ENCODE measurements around the gene GMEB2. TPM values are rescaled to one million over a fixed set of nuclear protein-coding genes. Genes with fewer than 3 reads are reported as not detected.

The GMEB2 gene
- total RNA-seq, 3 donors from 2014 or later: 6.6 to 11.0 (median 10.2) TPM

DNA sequence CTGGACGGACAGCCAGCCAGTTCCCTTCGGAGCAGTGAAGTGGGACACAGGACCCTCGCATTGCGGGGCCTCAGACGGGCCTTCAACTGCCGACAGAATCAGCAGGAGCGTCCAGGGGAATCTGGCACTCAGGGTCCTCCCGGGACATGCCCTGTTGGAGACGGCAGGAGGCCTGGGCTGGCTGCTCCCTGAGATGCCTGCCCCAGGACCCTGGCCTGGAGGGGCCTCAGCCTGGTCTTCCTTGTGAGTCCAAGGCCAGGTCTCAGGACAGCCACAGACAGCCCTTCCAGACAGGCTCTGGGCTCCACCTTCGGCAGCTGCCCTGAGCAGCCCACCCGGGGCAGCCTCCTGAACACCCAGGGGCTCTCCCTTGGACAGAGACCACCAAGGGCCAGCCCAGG is 38.3 kb downstream of the GMEB2 start:
- Histone ChIP-seq H3K4me3 (no peak overlapping the region), H3K27me3 (no peaks in the 10 kb centered on the region), H3K4me1 (no peaks in the 10 kb centered on the region), H3K9me3 (no peaks in the 10 kb centered on the region), H3K27ac (peak overlapping the region; percentile 15 to 75), H3K36me3 (no peaks in the 10 kb centered on the region)
- DNase-seq (ENCODE audit: low spot score in 2 of 2): no peak
- TF ChIP-seq POLR2AphosphoS5 (IDR thresholded peaks at IDR 0.05) (no peak), POLR2A (IDR thresholded peaks at IDR 0.05) (no peak)
- TF ChIP-seq, protein P1, sequence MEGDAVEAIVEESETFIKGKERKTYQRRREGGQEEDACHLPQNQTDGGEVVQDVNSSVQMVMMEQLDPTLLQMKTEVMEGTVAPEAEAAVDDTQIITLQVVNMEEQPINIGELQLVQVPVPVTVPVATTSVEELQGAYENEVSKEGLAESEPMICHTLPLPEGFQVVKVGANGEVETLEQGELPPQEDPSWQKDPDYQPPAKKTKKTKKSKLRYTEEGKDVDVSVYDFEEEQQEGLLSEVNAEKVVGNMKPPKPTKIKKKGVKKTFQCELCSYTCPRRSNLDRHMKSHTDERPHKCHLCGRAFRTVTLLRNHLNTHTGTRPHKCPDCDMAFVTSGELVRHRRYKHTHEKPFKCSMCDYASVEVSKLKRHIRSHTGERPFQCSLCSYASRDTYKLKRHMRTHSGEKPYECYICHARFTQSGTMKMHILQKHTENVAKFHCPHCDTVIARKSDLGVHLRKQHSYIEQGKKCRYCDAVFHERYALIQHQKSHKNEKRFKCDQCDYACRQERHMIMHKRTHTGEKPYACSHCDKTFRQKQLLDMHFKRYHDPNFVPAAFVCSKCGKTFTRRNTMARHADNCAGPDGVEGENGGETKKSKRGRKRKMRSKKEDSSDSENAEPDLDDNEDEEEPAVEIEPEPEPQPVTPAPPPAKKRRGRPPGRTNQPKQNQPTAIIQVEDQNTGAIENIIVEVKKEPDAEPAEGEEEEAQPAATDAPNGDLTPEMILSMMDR (IDR thresholded peaks at IDR 0.05): no peak
- intact Hi-C loops (cut with DNase I; ENCODE audit: low total_unique reads): no loop called here

DNA sequence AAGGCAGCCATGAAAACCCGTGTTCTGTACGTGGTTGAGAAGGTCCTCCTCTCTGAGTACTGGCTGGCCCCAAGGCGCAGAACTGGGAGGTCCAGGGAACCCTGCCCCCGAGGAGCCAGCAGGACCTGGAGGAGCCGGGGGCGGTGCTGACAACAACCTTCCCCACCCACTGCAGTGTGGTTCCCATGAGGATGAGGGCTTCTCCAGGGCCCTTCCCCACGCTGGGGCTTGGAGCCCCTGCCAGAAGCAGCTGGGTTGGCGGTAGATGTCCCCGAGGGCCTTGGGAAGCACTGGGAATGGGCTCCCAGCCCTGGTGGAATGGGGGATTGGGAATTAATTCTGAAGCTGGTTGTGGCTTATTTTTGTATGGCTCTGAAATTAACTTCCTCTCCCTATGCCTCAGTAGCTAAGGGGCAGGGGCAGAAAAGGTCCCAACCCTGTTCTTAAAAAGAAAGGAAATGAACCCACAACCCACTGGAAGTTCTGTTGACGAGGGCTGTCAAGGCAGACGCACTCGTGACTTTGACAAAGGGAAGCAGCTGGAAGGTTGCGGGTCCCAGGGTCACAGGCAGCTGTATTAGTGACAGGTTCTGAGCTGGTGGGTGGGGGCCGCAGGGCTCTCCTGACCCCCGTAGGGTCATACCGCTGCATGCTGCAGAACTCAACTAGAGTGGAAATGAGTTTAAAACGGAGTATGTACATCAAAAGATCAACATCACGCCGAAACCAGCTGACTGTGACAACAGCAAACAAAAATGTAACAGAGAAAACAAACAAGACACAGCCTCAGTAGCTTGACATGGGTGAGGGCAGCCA is 38.9 kb downstream of the GMEB2 start:
- TF ChIP-seq, protein P1 (IDR thresholded peaks at IDR 0.05): no peak
- TF ChIP-seq POLR2A (IDR thresholded peaks at IDR 0.05): no peak
- Histone ChIP-seq H3K27me3 (no peaks in the 10 kb centered on the region), H3K36me3 (no peaks in the 10 kb centered on the region), H3K27ac (peak overlapping the region in 1 of 2 donors; percentile 75), H3K4me1 (no peaks in the 10 kb centered on the region), H3K9me3 (no peaks in the 10 kb centered on the region), H3K4me3 (no peak overlapping the region)
- intact Hi-C loops (cut with DNase I; ENCODE audit: low total_unique reads): no loop called here
- DNase-seq (ENCODE audit: low spot score in 2 of 2): no peak

DNA sequence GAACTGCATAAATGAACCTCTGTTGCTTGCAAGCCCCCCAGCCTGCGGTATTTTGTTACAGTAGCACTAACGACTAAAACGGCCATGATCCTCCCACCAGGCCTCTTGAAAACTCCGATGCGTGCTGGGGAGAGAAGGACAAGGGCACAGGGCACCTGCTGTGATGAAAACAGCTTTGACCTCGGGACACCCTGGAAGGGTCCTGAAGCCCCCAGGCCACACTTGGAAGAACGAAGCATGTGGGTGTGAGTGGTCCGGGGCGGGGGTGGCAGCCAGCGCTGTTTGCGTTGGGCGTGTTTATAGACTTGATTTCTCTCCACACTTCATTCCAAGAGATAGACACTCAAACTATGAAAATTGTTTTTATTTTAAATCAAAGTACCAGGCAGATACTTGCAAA is 39.6 kb downstream of the GMEB2 start:
- Histone ChIP-seq H3K27me3 (no peaks in the 10 kb centered on the region), H3K9me3 (no peaks in the 10 kb centered on the region), H3K36me3 (no peaks in the 10 kb centered on the region), H3K4me3 (no peak overlapping the region), H3K27ac (peak overlapping the region in 1 of 2 donors; percentile 55), H3K4me1 (no peaks in the 10 kb centered on the region)
- TF ChIP-seq, protein P1 (IDR thresholded peaks at IDR 0.05): no peak
- no peak for TF ChIP-seq POLR2AphosphoS5 (IDR thresholded peaks at IDR 0.05)
- no peak for TF ChIP-seq POLR2A (IDR thresholded peaks at IDR 0.05)
- intact Hi-C loops (cut with DNase I; ENCODE audit: low total_unique reads): no loop called here
- DNase-seq (ENCODE audit: low spot score in 2 of 2): no peak

DNA sequence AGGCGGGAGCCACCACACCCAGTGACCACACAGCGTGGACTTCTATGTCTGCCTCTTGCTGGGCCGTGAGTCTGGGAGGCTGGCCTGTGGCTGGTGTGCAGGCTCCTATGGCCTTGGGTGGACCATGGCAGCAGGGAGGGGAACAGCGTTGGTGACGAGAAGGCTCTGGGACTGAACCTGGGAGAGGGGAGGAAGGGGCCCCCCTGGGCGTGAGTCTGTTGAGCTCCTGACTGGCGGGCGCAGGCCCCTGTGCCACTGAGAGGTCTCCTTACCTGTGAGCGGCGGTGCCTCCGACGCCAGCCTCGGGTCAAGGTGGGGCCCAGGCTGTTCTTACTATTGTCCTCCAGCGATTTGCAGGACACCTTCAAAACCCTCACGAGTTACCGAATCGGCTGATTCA is 40.1 kb downstream of the GMEB2 start:
- TF ChIP-seq POLR2AphosphoS5 (IDR thresholded peaks at IDR 0.05): no peak
- TF ChIP-seq, protein P1 (IDR thresholded peaks at IDR 0.05): no peak
- no peak for TF ChIP-seq POLR2A (IDR thresholded peaks at IDR 0.05)
- Histone ChIP-seq H3K4me3 (no peak overlapping the region), H3K27me3 (no peaks in the 10 kb centered on the region), H3K9me3 (no peaks in the 10 kb centered on the region), H3K4me1 (no peaks in the 10 kb centered on the region), H3K27ac (no peak overlapping the region), H3K36me3 (no peaks in the 10 kb centered on the region)
- intact Hi-C loops (cut with DNase I; ENCODE audit: low total_unique reads): no loop called here
- DNase-seq (ENCODE audit: low spot score in 2 of 2): no peak
